Stimulated activated CD8-positive, alpha-beta memory T cell treated with anti-CD3 and anti-CD28 coated beads, Interleukin-15, amount 100 ng/mL, for 4 hours (primary cell): ENCODE results near the gene CCR7.
"Not testable (repeated sequence)": the region's sequence is repeated elsewhere in the genome, so short reads cannot be mapped to it uniquely, and the experiment has no call there.

Experiments
- DNase-seq, 2 donors: peaks; one replicate each; pipeline ENCODE4 v3.0.0-alpha.2; 2020; ENCODE audit warnings: low read depth in 2 of 2

Gene CCR7

DNA sequence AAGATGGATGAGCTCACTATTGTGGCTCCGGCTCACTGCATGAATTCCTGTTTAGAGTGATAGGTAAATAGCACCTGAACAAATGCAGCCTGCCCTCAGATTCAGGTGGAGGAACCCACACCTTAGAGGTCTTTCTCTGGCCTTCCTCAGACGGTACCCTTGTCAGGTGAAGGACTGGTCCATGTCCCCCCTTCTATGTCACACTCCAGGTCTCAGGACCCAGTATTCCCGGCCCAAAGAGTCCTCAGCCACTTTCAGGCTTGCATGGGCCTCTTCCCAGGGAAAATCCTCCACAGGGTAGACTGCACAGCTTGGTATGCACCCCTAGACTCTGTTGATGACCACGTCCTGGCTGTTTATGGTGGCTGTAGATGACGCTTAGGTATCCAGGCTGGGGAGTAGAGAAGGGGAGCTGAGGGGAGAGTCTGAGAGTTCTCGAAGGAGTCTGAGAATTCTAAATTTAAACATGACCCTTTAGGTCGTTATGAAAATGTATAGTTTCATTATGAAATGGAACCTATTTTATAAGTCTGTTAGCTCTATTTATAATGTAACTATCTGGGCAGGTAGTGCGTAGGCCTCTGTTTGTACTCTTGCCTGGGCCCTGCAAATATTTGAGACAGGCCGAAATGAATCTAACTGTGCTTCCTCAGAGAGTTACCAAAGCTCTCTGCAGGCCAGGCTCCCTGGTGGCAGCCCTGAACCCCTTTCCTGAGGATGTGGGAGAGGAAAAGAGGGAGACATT, 32.5 kb upstream of the CCR7 start:
- DNase-seq, result no peak

- no peak for DNase-seq
These were observed 31.9 kb upstream of the CCR7 start for GRCh38 chr17:40597156-40597555.

- DNase-seq, result no peak
These were observed 31.1 kb upstream of the CCR7 start for GRCh38 chr17:40596261-40596919.

DNA sequence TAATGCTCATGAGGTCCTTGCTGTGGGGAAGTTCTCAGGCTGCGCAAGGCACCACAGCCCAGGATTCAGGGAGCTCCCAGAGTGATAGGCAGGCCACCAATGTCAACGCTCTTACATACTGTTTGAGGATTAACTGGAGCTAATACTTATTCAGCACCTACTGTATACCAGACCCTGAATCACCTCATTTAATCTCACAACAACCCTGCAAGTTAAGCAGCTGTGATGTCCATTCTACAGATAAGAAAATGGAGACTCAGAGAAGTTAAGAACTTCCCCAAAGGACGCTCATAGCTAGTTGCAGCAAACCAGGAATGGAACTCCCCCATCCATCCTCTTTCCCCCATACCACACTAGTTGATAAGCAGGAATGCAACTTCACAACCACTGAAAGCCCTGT, 25.5 kb upstream of the CCR7 start:
- no peak for DNase-seq

- DNase-seq, result no peak
These were observed 23.3 kb upstream of the CCR7 start for GRCh38 chr17:40588552-40588951.

DNA sequence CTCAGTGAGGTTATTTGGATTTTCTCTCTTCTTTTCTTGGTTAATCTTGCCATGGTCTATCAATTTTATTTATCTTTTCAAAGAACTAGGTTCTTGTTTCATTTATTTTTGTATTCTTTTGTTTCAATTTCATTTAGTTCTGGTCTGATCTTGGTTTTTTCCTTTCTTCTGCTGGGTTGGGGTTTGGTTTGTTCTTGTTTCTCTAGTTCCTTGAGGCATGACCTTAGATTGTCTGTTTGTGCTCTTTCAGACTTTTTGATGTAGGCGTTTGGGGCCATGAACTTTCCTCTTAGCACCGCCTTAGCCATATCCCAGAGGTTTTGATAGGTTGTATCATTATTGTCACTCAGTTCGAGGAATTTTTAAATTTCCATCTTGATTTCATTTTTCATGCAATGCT, 21.0 kb upstream of the CCR7 start:
- DNase-seq, result not testable (repeated sequence)

- DNase-seq, result not testable (repeated sequence)
These were observed 19.7 kb upstream of the CCR7 start for GRCh38 chr17:40584950-40585349.

DNA sequence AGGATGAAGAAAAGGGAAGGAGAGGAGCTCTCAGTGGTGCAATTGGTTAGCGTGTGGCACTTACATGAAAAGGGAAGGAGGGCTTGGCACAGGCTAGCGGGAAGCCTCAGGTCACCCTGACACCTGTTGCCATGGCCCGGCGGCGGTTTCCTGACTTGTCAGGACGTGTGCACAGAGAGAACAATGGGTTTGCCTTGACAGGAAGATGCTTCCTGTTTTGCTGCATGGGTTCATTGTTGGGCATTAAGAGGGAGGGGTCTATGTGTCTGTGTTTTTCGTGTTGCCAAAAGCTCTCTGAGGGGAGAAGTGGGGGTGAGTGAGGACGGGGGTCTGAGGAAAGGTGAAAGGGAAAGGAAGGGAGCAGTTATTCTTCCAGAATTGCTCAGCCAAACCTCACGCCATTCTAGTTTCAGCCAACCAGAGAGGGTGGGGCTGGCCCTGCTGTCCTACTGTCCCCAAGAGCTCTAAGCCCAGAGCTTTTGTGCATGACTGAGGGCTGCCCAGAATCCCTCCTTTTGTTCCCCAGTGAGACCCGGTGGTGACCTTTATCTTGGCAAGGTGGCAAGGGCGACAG, 17.1 kb upstream of the CCR7 start:
- no peak for DNase-seq

GRCh38 chr17:40580140-40580539, 14.9 kb upstream of the CCR7 start:
- no peak for DNase-seq

- DNase-seq, result no peak
These were observed 14.2 kb upstream of the CCR7 start for GRCh38 chr17:40579471-40579870.

- no peak for DNase-seq
These were observed 12.4 kb upstream of the CCR7 start for GRCh38 chr17:40577611-40578065.

GRCh38 chr17:40576113-40576740, 11.0 kb upstream of the CCR7 start:
- no peak for DNase-seq

DNA sequence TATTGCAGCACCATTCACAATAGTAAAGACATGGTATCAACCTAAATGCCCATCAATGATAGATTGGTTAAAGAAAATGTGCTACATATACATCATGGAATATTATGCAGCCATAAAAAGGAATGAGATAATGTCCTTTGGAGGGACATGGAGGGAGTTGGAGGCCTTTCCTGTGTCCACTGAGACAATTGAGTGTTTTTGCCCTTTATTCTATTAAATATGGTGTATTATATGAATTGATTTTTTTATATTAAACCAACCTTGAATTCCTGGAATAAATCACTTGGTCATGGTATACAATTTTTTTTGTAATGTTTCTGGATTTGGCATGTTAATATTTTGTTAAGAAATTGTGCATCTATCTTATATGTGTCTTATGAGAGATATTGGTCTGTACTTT, 9.0 kb upstream of the CCR7 start:
- DNase-seq, result no peak

DNA sequence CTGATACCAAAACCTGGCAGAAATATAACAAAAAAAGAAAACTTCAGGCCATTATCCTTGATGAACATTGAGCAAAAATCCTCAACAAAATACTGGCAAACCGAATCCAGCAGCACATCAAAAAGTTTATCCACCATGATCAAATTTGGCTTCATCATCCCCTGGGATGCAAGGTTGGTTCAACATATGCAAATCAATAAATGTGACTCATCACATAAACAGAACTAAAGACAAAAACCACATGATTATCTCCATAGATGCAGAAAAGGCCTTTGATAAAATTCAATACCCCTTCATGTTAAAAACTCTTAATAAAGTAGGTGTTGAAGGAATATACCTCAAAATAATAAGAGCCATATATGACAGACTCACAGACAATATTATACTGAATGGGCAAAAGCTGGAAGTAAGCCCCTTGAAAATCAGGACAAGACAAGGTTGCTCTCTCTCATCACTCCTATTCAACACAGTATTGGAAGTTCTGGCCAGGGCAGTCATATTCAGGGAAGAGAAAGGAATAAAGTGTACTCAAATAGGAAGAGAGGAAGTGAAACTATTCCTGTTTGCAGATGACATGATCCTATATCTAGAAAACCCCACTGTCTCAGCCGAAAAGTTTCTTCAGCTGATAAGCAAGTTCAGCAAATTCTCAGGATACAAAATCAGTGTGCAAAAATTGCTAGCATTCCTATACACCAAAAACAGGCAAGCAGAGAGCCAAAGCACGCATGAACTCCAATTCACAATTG, 7.1 kb upstream of the CCR7 start:
- DNase-seq, result not testable (repeated sequence)

GRCh38 chr17:40568074-40568836, 3.0 kb upstream of the CCR7 start:
- no peak for DNase-seq

- DNase-seq, result no peak
These were observed 2.1 kb upstream of the CCR7 start for GRCh38 chr17:40567377-40567776.

- DNase-seq, result no peak
These were observed 617 bp upstream of the CCR7 start for GRCh38 chr17:40565769-40566409.

- no peak for DNase-seq
These were observed 933 bp downstream of the CCR7 start for GRCh38 chr17:40564195-40564882.

- no peak for DNase-seq
These were observed 1.8 kb downstream of the CCR7 start for GRCh38 chr17:40563220-40564052.
